GM13977 (cell line): ENCODE data around the gene RABEPK.

Source experiments
- DNase-seq: peaks from one replicate; pipeline ENCODE4 v3.0.0; 2012; ENCODE audit warnings: low spot score
- in situ Hi-C: fragments of 300-500 bp; cut with MboI; formaldehyde crosslinking; loops from one replicate; pipeline ENCODE4 v1.12.0; 2022; ENCODE audit warnings: low sequenced_read_pairs, low pct_unique_long_range_greater_than_20kb, mixed read lengths, inconsistent platforms; ENCODE audit not compliant: unreplicated experiment
- TF ChIP-seq, protein P1 (sequence below): IDR thresholded peaks from 2 replicates; pipeline ENCODE4 v1.5.1; 2012; ENCODE audit warnings: mild to moderate bottlenecking, control low read depth; ENCODE audit not compliant: insufficient read depth; ENCODE audit errors: extremely low read depth, missing control alignments

The RABEPK gene

DNA sequence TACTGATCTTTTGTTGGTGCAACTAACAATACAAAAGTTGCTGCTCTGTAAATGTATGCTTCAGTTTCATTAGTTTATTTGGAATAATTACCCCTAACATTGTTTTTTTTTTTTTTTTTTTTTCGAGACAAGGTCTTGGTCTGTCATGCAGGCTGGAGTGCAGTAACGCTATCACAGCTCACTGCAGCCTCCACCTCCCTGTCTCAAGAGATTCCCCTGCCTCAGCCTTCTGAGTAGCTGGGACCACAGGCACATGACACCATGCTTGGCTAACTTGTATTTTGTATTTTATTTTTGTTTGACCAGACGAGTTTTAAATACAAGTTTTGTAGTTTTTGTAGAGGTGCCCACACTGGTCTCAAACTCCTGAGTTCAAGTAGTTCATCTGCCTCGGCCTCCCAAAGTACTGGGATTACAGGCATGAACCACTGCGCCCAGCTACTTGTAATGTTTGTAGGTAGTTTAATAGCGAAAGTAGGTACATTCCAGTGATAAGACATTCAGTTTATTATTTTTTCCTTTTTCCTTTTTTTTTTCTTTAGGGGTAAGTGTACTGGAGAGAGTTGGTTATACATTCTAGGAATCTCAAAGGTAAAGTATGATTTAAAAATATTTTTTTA lies 68.2 kb downstream of the RABEPK start:
- TF ChIP-seq, protein P1, sequence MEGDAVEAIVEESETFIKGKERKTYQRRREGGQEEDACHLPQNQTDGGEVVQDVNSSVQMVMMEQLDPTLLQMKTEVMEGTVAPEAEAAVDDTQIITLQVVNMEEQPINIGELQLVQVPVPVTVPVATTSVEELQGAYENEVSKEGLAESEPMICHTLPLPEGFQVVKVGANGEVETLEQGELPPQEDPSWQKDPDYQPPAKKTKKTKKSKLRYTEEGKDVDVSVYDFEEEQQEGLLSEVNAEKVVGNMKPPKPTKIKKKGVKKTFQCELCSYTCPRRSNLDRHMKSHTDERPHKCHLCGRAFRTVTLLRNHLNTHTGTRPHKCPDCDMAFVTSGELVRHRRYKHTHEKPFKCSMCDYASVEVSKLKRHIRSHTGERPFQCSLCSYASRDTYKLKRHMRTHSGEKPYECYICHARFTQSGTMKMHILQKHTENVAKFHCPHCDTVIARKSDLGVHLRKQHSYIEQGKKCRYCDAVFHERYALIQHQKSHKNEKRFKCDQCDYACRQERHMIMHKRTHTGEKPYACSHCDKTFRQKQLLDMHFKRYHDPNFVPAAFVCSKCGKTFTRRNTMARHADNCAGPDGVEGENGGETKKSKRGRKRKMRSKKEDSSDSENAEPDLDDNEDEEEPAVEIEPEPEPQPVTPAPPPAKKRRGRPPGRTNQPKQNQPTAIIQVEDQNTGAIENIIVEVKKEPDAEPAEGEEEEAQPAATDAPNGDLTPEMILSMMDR = no peak
- no peak for DNase-seq
- in situ Hi-C loops = no loop called here

DNA sequence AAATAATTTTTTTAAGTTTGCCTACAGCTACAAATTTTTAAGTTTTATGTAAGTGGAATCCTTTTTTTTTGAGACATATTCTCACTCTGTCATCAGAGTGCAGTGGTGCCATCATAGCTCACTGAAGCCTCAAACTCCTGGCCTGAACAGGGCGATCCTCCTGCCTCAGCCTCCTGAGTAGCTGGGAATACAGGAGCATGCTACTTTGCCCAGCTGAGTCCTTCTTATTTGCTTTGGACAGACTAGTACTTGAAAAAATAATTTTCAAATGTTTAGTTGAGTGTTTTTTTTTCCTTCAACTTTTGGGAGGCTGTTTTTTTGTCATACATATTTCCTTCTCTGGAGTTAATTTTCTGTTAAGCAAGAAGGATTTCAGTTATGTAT lies 68.7 kb downstream of the RABEPK start:
- no peak for DNase-seq
- TF ChIP-seq, protein P1 = no peak
- in situ Hi-C loops = no loop called here

DNA sequence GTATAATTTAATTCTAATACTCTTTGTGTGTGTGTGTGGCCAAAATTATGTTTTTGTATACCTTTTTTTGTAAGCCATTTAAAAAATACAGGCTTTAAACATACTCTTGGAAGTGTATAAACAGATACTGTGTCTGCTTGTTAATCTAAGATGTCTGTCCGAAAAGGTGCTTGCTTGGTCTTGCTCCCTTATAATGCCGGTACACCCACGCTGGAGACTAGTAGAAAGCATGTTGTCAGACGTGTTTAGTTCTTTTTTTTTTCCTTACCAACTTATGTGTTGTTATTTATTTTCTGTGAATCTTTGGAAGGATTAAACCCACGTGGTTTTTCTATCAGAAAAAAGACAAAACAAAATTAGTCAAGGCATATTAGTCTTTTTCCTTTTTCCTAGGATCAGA lies 70.7 kb downstream of the RABEPK start:
- TF ChIP-seq, protein P1 = no peak
- in situ Hi-C loops = no loop called here
- DNase-seq = no peak

DNA sequence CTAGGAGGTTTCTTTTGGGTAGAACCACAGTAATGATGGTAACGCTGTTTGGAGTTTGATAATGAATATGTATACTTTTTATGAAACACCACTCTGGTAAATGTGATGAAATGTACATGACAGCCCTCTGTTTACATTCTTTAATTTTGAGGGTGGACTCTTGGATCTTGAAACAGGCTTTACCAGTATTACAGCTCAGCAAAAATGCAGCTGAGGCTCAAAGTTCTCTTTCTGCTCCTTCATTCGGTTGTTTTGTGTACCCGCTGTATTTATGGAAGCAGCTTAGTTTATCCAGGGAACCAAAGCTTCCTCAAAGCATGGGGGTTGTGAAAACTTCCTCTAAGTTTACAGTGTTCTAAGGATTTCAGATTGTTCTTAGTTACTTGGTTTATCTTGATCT lies 72.4 kb downstream of the RABEPK start:
- in situ Hi-C loops = no loop called here
- TF ChIP-seq, protein P1 = no peak
- no peak for DNase-seq

DNA sequence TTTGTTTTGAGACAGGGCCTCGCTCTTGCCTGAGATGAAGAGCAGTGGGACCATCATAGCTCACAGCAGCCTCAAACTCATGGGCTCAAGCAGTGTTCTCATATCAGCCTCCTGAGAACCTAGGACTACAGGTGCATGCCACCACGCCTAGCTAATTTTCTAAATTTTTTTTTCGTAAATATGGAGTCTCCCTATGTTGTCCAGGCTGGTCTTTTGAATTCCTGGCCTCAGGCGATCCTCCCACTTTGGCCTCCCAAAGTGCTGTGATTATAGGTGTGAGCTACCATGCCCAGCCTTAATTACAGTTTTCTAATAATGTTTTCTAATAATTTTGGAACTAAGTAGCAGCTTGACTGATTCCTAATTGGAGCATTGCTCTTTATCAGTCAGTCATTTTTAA lies 76.4 kb downstream of the RABEPK start:
- TF ChIP-seq, protein P1 = no peak
- no peak for DNase-seq
- in situ Hi-C loops = no loop called here

DNA sequence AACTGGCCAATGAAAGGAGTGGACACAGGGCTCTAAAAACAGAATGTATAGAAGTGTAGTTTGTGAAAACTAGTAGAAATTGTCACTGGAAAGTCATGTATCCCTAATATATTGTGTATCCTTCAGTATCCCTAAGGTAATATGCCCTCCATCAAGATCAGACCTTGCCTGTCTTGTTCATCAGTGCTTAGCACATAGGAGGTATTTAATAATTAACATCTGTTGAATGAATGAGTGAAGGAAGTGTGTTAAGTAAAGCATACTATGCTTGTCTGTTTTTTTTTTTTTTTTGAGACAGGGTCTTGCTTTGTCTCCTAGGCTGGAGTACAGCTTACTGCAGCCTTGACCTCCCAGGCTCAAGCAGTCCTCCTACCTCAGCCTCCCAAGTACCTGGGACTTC lies 77.1 kb downstream of the RABEPK start:
- in situ Hi-C loops = no loop called here
- no peak for DNase-seq
- TF ChIP-seq, protein P1 = no peak

DNA sequence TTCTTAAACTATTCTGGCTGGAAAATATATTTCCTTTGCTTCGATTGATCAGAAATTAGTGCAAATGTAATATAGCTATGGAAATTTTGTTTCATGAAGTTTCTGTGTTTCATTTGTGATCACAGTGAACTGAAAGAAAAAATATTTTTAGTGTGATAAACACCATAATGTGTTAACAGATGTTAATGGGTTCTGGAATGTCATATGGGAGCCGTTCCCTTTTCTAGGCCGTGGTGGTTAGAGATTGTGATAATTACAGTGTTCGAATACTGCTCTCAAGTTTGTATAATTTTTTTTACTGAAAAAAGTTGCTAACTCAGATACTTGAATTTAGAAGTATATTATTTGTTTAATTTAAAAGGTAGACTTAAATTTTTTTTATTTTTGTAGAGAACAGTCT lies 80.6 kb downstream of the RABEPK start:
- no peak for DNase-seq
- in situ Hi-C loops = no loop called here
- TF ChIP-seq, protein P1 = no peak
